Measurements from ENCODE around the gene RYR2. TPM values are rescaled to one million over a fixed set of nuclear protein-coding genes. Genes with fewer than 3 reads are reported as not detected.
"Not testable (repeated sequence)": the region's sequence is repeated elsewhere in the genome, so short reads cannot be mapped to it uniquely, and the experiment has no call there.

Gene RYR2
- total RNA-seq, 2 donors from 2014 or later = 7.6 to 8.8 TPM

GRCh38 chr1:237562242-237562823, 520.3 kb downstream of the RYR2 start:
- intact Hi-C loops (cut with DNase I) = no loop called here
- no peak for DNase-seq (ENCODE audit: low spot score)

- no peak for DNase-seq (ENCODE audit: low spot score)
- intact Hi-C loops (cut with DNase I) = no loop called here
Observed at GRCh38 chr1:237565236-237565635, 523.3 kb downstream of the RYR2 start.

GRCh38 chr1:237566581-237566980, 524.6 kb downstream of the RYR2 start:
- DNase-seq (ENCODE audit: low spot score) = no peak
- intact Hi-C loops (cut with DNase I) = no loop called here

GRCh38 chr1:237568955-237569354, 527.0 kb downstream of the RYR2 start:
- no peak for DNase-seq (ENCODE audit: low spot score)
- intact Hi-C loops (cut with DNase I) = no loop called here

- DNase-seq (ENCODE audit: low spot score) = no peak
- intact Hi-C loops (cut with DNase I) = no loop called here
Observed at GRCh38 chr1:237570530-237570929, 528.5 kb downstream of the RYR2 start.

GRCh38 chr1:237574536-237574935, 532.6 kb downstream of the RYR2 start:
- intact Hi-C loops (cut with DNase I) = no loop called here
- no peak for DNase-seq (ENCODE audit: low spot score)

GRCh38 chr1:237578540-237578939, 536.6 kb downstream of the RYR2 start:
- intact Hi-C loops (cut with DNase I) = no loop called here
- DNase-seq (ENCODE audit: low spot score) = no peak

GRCh38 chr1:237580726-237581125, 538.7 kb downstream of the RYR2 start:
- no peak for DNase-seq (ENCODE audit: low spot score)
- intact Hi-C loops (cut with DNase I) = no loop called here

- intact Hi-C loops (cut with DNase I) = no loop called here
- DNase-seq (ENCODE audit: low spot score) = no peak
Observed at GRCh38 chr1:237583270-237583669, 541.3 kb downstream of the RYR2 start.

- DNase-seq (ENCODE audit: low spot score) = no peak
- intact Hi-C loops (cut with DNase I) = no loop called here
Observed at GRCh38 chr1:237583756-237584155, 541.8 kb downstream of the RYR2 start.

GRCh38 chr1:237590386-237590785, 548.4 kb downstream of the RYR2 start:
- intact Hi-C loops (cut with DNase I) = no loop called here
- no peak for DNase-seq (ENCODE audit: low spot score)

GRCh38 chr1:237591353-237591752, 549.4 kb downstream of the RYR2 start:
- intact Hi-C loops (cut with DNase I) = no loop called here

GRCh38 chr1:237603036-237603568, 561.1 kb downstream of the RYR2 start:
- not testable (repeated sequence) for DNase-seq (ENCODE audit: low spot score)
- intact Hi-C loops (cut with DNase I) = loop anchor here in 1 of 2 donors (5.0 kb wide), 1 partner anchor 289 kb away; the partner anchor contains the start of gene ZP4

More at GRCh38 chr1:237591353-237591752, 549.4 kb downstream of the RYR2 start:
- no peak for DNase-seq (ENCODE audit: low spot score)

- intact Hi-C loops (cut with DNase I) = no loop called here
- no peak for DNase-seq (ENCODE audit: low spot score)
Observed at GRCh38 chr1:237608433-237608832, 566.4 kb downstream of the RYR2 start.

- DNase-seq (ENCODE audit: low spot score) = no peak
- intact Hi-C loops (cut with DNase I) = no loop called here
Observed at GRCh38 chr1:237610157-237610556, 568.2 kb downstream of the RYR2 start.

GRCh38 chr1:237613984-237614383, 572.0 kb downstream of the RYR2 start:
- intact Hi-C loops (cut with DNase I) = no loop called here

GRCh38 chr1:237619553-237619952, 577.6 kb downstream of the RYR2 start:
- intact Hi-C loops (cut with DNase I) = loop anchor here in 1 of 2 donors (5.0 kb wide), 1 partner anchor 1778 kb away; no protein-coding TSS in a partner anchor
- no peak for DNase-seq (ENCODE audit: low spot score)

More at GRCh38 chr1:237613984-237614383, 572.0 kb downstream of the RYR2 start:
- DNase-seq (ENCODE audit: low spot score) = no peak

GRCh38 chr1:237634922-237635321, 592.9 kb downstream of the RYR2 start:
- no peak for DNase-seq (ENCODE audit: low spot score)
- intact Hi-C loops (cut with DNase I) = no loop called here

- no peak for DNase-seq (ENCODE audit: low spot score)
- intact Hi-C loops (cut with DNase I) = no loop called here
Observed at GRCh38 chr1:237638555-237638954, 596.6 kb downstream of the RYR2 start.

GRCh38 chr1:237640011-237640671, 598.2 kb downstream of the RYR2 start:
- intact Hi-C loops (cut with DNase I) = no loop called here
- DNase-seq (ENCODE audit: low spot score) = no peak

- no peak for DNase-seq (ENCODE audit: low spot score)
- intact Hi-C loops (cut with DNase I) = no loop called here
Observed at GRCh38 chr1:237640966-237641365, 599.0 kb downstream of the RYR2 start.

Measured in posterior vena cava (tissue), 2 donors.